SW 1271 (cell line): ENCODE measurements around the gene PCBP2.
"Not testable (repeated sequence)": the region's sequence is repeated elsewhere in the genome, so short reads cannot be mapped to it uniquely, and the experiment has no call there.

Experiments
- DNase-seq, 2 experiments: peaks; one replicate each; lab custom pipeline; 2025; lab: John Stamatoyannopoulos, UW

The PCBP2 gene

DNA sequence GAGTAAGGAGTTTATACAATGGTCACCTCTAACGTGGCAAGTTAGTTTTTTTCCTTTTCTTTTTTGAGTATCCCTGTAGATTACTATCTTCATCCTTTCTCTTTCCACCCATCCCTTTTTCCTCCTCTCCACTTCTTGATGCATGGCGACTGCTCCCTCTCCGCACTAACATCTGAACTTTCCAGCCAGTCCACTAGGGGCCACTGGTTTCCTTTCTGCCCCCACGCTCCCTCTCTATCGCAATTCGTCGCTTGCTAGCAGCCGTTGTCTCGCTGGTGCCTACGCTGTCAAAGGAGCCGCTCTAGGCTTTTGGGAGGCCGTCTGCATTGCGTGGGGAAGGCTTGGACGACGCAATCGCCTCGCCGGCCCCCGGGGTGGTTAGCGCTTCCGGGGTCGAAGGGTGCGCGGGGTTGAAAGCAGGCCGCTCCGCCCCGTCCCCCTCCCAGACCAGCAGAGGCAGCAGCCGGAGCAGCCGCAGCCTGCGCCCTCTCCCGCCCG, at the start of gene PCBP2:
Gene PCBP2 (plus strand): TSS at position 442 of the 498 bp plus-strand sequence. CDS start 2,699 bp downstream, outside the sequence.
- DNase-seq: peak; percentile 98 to 99

DNA sequence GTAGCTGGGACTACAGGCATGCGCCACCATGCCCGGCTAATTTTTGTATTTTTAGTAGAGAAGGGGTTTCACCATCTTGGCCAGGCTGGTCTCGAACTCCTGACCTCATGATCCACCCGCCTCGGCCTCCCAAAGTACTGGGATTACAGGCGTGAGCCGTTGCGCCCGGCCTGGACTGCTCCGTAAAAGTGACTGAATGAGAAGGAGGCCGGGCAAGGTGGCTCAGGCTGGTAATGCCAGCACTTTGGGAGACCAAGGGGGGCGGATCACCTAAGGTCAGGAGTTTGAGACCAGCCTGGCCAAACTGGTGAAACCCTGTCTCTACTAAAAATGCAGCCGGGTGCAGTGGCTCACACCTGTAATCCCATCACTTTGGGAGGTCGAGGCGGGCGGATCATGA, 49.6 kb upstream of the PCBP2 start:
- DNase-seq: not testable (repeated sequence)

DNA sequence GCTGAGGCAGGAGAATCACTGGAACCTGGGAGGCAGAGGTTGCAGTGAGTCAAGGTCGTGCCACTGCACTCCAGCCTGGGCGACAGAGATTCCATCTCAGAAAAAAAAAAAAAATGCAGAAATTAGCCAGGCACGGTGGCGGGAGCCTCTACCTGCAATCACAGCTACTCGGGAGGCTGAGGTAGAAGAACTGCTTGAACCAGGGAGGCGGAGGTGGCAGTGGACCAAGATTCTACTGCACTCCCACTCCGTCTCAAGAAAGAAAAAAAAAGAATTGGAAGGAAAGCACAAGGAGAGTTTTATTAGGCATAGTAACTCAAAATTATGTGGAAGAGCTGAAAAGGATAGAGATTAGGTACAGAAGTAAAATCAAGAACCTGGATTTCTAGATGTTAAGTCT, 49.0 kb upstream of the PCBP2 start:
- DNase-seq: no peak

DNA sequence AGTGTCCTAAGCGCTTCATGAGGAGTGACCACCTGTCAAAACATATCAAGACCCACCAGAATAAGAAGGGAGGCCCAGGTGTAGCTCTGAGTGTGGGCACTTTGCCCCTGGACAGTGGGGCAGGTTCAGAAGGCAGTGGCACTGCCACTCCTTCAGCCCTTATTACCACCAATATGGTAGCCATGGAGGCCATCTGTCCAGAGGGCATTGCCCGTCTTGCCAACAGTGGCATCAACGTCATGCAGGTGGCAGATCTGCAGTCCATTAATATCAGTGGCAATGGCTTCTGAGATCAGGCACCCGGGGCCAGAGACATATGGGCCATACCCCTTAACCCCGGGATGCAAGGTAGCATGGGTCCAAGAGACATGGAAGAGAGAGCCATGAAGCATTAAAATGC, 41.0 kb upstream of the PCBP2 start:
- DNase-seq: no peak

DNA sequence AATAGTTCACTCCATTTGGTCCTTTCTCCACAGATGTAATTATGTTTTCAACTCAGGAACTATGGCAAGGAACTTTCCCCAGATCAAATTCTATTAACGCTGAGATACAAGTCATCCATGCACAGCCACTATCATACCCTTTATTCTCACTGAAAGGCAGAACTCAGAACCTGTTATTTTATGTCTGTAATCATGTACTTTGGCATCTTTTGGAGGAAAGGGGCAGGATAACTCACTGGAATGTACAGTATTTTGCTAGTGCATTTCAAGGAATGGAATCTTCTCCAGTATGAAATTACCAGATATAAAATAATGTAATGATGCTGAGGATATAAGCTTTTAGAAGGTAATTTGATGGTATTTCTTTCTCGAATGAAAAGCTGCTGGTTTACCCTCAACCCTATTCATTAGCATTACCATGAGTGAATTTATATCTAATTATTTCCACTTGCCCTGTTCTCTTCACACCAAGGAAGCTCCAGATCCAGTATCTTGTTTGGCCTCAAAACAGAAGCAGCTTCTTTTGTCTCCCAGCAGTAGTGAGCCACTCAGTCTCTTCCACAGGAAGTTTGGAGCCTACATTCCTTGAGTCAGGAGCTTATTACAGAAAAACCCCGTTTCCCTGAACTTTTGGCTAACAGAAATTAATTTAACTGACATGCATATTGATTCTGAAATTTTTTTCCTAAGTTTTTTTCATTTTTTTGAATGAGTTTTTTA, 38.3 kb upstream of the PCBP2 start:
- DNase-seq: no peak

DNA sequence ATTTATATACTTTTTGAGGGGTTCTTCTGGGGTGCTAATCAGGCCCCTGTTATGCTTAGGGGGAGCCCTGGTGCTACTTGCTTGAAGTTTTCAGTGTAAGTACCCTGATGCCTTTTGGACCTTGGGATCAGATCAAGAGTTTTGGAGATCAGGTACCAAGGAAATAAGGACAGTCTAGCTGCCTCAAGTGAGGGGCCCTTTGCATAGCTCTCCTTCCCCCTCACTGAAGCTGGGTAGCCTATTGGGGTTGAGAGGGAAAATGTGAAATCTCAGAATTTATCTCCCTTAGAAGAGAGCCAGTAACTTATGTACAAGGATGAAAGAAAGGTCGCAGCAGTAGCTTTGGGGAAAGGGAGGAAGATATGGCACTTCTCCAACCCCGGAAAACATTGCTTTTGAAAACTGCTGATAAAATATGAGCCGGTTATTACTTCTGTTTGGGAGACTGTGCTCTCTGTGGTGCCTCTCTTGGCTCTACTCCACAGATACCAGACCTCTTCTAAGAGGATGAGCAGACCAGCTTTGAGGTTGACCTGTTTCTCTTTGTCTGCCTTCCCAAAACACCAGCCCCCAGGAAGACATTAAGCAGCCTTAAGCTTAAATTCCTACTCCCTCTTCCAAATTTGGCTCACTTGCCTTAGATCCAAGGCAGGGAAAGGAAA, 37.0 kb upstream of the PCBP2 start:
- no peak for DNase-seq

DNA sequence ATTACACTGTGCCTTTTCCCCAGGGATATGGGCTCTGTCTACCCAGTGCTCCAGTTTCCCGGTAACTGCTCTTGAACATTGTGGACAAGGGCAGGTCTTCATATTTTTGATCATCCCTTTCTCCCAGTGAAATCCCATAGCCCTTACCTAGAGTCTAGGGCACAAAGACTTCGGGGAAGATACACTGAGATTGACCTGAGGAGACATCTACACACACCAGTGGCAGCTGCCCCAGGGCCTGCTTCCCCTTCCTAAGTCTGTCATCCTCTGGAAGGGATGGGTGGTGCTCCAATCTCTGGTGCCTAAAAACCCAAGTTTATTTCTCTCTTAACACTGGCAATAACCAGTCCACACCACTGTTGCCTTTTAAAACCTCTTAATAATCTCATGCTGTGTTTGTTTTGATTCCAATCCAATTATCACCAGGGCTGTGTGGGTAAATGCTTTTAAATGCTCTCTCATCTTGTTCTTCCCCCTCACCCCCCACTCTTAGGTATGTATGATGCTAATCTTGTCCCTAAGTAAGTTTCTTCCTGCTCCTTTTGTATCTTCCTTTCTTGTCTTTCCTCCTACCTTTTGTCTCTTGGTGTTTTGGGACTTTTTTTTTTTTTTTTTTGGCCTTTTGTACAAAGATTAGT, 36.0 kb upstream of the PCBP2 start:
- not testable (repeated sequence) for DNase-seq

DNA sequence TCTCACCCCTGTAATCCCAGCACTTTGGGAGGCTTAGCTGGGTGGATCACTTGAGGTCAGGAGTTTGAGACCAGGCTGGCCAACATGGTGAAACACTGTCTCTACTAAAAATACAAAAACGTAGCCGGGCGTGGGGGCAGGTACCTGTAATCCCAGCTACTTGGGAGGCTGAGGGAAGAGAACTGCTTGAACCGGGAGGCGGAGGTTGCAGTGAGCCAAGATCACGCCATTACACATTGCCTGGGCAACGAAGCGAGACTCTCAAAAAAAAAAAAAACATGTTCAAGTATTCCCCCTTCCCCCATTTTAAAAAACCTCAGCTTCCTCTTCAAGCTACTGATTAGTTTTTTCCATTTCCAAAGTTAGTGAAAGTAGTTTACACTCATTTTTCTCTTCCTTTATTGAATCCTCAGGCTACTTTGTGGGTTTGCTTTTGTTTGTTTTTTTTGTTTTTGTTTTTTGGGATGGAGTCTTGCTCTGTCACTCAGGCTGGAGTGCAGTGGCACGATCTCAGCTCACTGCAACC, 34.5 kb upstream of the PCBP2 start:
- DNase-seq: not testable (repeated sequence)

DNA sequence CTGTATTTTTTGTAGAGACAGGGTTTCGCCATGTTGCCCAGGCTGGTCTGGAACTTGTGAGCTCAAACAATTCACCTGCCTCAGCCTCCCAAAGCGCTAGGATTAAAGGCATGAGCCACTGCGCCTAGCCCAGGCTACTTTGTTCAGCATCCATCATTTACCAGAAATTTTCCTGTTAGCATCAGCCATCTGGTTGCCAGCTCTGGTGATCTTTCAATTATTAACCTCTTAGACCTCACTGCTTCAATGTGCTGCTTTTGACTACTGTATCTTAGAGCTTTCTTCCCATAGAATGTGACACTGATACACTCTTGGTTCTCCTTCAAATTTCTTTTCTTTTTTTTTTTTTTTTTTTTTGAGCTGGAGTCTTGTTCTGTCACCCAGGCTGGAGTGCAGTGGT, 33.7 kb upstream of the PCBP2 start:
- no peak for DNase-seq

DNA sequence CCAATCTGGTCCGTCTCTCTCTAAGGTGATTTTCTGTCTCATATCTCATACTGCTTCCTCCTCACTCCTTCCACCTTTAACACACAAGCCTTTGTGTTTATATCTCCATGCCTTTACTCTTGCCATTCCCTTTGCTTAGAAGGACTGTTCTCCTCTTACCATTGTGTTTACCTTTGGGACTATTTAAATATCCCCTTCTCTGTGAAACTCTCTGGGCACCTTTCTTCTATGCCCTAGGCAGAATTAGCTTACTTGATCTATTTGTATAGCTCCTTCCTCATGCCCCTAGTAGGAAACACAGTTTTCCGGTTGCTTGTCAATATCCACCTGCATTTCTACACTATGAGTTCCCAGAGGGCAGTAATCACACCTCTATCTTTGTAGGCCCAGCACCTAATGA, 32.1 kb upstream of the PCBP2 start:
- DNase-seq: no peak

DNA sequence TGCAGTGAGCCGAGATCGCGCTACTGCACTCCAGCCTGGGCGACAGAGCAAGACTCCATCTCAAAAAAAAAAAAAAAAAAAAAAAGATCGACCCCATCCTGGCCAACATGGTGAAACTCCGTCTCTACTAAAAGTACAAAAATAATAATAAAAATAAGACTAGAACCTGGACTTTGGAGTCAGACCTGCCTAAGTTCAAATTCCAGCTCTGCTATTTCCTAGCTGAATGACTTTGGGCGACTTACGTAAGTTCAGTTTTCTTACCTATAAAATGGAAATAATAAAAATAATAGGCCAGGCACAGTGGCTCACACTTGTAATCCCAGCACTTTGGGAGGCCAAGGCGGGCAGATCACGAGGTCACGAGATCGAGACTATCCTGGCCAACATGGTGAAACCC, 29.7 kb upstream of the PCBP2 start:
- not testable (repeated sequence) for DNase-seq

DNA sequence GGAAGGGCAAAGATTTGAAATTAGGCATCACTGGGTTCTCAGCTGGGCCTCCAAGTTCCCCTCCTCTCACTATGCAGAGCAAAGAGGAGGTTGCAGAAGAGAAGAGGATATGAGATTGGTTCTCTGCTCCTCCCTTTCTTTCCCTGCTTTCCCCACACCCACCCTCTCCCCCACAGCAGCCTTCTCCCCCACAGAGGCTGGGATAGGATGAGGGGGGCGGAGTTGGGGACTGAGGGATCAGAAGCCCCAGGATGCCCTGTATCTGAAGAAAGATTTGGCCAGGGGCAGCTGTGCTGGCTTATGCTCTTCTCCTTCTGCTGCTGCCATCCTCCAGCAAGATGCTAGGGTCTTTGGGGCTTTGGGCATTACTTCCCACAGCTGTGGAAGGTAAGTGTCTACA, 28.3 kb upstream of the PCBP2 start, which contains the start of gene AMHR2:
Gene AMHR2 (plus strand): TSS at position 259 of the 400 bp plus-strand sequence. CDS start 80 bp downstream, at position 339.
- no peak for DNase-seq

DNA sequence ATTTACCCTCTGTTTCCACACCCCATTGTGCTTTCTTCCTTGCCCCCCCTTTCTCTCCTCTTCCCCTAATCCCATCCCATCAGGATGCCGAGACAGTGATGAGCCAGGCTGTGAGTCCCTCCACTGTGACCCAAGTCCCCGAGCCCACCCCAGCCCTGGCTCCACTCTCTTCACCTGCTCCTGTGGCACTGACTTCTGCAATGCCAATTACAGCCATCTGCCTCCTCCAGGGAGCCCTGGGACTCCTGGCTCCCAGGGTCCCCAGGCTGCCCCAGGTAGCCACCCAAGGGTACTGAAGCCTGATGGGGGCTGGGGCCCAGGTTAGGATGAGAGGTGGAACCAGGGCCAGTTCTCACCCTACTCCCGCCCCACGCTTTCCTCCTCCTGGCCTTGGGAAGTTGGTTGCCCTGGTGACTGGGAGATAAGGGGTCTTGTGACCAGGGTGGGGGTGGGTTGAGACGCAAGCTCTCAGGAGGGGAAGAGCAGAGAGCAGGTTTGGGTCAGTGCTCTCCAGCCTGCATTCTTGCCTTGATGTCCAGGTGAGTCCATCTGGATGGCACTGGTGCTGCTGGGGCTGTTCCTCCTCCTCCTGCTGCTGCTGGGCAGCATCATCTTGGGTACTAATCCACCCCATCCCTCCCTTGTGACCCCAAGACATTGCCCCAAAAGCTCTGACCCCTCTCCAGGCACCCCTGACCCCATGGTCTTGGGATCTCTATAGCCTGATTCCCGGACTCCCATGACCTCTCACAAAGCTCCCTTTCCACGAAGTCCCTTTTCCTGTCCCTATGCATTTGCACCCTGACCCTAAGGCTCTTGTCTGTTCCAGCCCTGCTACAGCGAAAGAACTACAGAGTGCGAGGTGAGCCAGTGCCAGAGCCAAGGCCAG, 27.0 kb upstream of the PCBP2 start:
- DNase-seq: no peak

DNA sequence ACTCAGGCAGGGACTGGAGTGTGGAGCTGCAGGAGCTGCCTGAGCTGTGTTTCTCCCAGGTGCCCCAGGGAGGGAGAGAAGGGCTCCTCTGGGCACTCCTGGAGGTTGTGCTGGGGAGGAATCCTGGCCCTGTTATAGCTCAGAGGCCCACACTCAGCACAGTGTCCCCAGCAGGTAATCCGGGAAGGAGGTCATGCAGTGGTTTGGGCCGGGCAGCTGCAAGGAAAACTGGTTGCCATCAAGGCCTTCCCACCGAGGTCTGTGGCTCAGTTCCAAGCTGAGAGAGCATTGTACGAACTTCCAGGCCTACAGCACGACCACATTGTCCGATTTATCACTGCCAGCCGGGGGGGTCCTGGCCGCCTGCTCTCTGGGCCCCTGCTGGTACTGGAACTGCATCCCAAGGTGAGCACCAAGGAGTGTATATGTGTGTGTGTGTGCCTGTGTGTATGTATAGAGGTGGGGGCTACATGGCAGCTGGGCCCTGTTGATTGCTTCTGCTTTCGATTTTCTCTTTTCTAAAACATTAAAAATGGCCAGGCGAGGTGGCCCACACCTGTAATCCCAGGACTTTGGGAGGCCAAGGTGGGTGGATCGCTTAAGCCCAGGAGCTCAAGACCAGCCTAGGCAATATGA, 26.3 kb upstream of the PCBP2 start:
- DNase-seq: no peak

DNA sequence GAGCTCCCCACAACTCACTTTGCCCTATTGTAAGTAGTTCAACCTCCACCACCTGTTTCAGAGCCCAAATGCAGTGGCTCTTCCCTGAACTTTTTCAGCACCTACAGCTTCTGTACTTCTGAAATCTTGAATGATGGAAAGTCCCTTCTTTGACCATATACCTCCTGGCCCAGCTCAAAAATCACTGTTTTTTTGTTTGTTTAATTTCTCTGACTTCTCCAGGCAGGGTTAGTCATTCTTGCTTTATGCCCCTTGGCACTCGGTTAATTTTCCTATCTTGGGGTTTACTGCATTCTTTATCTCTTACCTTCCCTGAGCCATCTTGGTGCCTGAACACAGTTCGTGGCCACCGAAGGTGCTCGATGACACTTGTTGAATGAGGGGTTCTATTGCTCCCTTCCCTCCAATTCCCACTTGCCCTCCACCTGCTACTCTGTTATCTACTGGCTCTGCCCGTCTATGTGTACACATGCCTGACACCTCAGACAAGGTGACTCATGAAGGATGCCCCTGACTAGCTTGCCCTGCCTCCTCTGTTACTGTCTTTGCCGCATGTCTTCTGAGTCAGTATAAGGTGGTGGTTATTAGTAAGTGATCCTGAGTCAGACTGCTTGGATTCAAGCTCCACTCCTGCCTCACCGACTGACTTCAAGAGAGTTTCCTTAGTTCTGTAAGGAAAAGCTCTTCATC, 23.9 kb upstream of the PCBP2 start:
- peak; percentile 48 to 60 for DNase-seq

DNA sequence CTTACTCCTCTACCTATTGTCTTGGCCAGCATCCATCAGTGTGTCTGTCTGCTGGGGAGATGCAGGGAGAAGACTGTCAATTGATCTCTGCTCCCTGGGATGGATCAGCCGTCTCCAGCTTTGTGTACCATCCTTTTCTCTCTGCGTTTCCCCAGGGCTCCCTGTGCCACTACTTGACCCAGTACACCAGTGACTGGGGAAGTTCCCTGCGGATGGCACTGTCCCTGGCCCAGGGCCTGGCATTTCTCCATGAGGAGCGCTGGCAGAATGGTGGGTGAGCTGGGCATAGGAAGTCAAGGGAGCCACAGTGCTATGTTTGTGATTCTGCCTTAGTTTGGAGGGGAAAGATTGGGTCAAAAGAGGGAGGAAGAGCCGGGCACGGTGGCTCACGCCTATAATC, 23.2 kb upstream of the PCBP2 start:
- no peak for DNase-seq

DNA sequence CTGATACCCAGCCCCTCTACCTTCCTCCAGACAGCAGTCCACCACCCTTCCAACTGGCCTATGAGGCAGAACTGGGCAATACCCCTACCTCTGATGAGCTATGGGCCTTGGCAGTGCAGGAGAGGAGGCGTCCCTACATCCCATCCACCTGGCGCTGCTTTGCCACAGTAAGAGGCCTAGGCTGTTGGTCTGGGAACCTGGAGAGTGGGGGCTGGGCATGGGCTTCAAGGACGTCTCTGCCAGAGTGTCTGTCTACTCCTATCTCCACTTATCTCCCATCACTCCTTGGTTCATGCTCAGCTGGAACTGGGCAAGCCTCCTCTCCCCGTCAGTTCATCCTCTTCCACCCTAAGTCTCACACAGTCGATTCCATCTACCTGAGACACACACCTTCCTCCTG, 21.8 kb upstream of the PCBP2 start:
- no peak for DNase-seq

DNA sequence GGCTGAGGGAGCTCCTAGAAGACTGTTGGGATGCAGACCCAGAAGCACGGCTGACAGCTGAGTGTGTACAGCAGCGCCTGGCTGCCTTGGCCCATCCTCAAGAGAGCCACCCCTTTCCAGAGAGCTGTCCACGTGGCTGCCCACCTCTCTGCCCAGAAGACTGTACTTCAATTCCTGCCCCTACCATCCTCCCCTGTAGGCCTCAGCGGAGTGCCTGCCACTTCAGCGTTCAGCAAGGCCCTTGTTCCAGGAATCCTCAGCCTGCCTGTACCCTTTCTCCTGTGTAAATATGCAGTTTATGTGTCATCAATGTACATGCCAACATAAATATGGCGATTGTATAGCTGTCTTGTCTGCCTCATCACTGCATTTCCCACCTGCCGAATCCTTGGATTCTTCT, 20.7 kb upstream of the PCBP2 start:
- DNase-seq: no peak

DNA sequence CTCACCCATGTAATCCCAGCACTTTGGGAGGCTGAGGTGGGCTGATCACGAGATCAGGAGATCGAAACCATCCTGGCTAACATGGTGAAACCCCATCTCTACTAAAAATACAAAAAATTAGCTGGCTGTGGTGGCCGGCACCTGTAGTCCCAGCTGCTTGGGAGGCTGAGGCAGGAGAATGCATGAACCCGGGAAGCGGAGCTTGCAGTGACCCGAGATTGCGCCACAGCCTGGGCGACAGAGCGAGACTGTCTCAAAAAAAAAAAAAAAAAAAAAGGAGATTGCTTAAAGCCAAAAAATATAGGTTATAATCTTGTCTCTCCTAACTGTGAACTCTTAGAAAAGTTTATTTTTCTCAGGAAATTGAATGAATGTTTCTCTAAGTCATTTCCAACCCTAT, 16.6 kb upstream of the PCBP2 start:
- not testable (repeated sequence) for DNase-seq

DNA sequence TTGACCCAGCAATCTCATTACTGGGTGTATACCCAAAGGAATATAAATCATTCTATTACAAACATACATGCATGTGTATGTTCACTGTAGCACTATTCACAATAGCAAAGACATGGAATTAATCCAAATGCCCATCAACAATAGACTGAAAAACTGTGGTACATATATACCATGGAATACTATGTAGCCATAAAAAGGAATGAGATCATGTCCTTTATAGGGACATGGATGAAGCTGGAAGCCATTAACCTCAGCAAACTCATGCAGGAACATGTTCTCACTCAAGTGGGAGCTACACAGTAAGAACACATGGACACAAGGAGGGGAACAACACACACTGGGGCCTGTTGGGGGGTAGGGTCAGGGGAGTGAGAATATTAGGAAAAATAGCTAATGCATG, 12.3 kb upstream of the PCBP2 start:
- not testable (repeated sequence) for DNase-seq
